Limb (tissue), 2 donors: ENCODE measurements around the gene NPAS2.

Experiments
- DNase-seq, 2 donors: peaks; one replicate each; pipeline ENCODE4 v3.0.0-alpha.2; 2016; ENCODE audit errors: extremely low spot score in 2 of 2

Gene NPAS2

GRCh38 chr2:100853909-100854810, 34.2 kb downstream of the NPAS2 start:
- DNase-seq = no peak

- DNase-seq = no peak
Observed at GRCh38 chr2:100855084-100855483, 35.1 kb downstream of the NPAS2 start.

GRCh38 chr2:100855606-100856005, 35.7 kb downstream of the NPAS2 start:
- DNase-seq = no peak

GRCh38 chr2:100856732-100857131, 36.8 kb downstream of the NPAS2 start:
- DNase-seq = no peak

GRCh38 chr2:100857341-100857740, 37.4 kb downstream of the NPAS2 start:
- no peak for DNase-seq

GRCh38 chr2:100857915-100858314, 38.0 kb downstream of the NPAS2 start:
- no peak for DNase-seq

- DNase-seq = no peak
Observed at GRCh38 chr2:100859902-100860301, 40.0 kb downstream of the NPAS2 start.

GRCh38 chr2:100861340-100861739, 41.4 kb downstream of the NPAS2 start:
- no peak for DNase-seq

- no peak for DNase-seq
Observed at GRCh38 chr2:100862081-100862480, 42.1 kb downstream of the NPAS2 start.

- no peak for DNase-seq
Observed at GRCh38 chr2:100865816-100866460, 46.0 kb downstream of the NPAS2 start.

- no peak for DNase-seq
Observed at GRCh38 chr2:100868083-100868482, 48.1 kb downstream of the NPAS2 start.

GRCh38 chr2:100869120-100869519, 49.2 kb downstream of the NPAS2 start:
- DNase-seq = no peak

- no peak for DNase-seq
Observed at GRCh38 chr2:100870652-100871531, 51.0 kb downstream of the NPAS2 start.

GRCh38 chr2:100875516-100876230, 55.7 kb downstream of the NPAS2 start:
- DNase-seq = peak in 1 of 2 donors; percentile 21

- no peak for DNase-seq
Observed at GRCh38 chr2:100876231-100876860, 56.4 kb downstream of the NPAS2 start.

- no peak for DNase-seq
Observed at GRCh38 chr2:100877555-100877954, 57.6 kb downstream of the NPAS2 start.

GRCh38 chr2:100878000-100878791, 58.3 kb downstream of the NPAS2 start:
- DNase-seq = no peak

GRCh38 chr2:100879296-100879695, 59.4 kb downstream of the NPAS2 start:
- DNase-seq = no peak

GRCh38 chr2:100880036-100880435, 60.1 kb downstream of the NPAS2 start:
- DNase-seq = no peak

- DNase-seq = no peak
Observed at GRCh38 chr2:100880730-100881129, 60.8 kb downstream of the NPAS2 start.
